Measurements from ENCODE around the gene RPS6KA3.

- TF ChIP-seq, protein P1, sequence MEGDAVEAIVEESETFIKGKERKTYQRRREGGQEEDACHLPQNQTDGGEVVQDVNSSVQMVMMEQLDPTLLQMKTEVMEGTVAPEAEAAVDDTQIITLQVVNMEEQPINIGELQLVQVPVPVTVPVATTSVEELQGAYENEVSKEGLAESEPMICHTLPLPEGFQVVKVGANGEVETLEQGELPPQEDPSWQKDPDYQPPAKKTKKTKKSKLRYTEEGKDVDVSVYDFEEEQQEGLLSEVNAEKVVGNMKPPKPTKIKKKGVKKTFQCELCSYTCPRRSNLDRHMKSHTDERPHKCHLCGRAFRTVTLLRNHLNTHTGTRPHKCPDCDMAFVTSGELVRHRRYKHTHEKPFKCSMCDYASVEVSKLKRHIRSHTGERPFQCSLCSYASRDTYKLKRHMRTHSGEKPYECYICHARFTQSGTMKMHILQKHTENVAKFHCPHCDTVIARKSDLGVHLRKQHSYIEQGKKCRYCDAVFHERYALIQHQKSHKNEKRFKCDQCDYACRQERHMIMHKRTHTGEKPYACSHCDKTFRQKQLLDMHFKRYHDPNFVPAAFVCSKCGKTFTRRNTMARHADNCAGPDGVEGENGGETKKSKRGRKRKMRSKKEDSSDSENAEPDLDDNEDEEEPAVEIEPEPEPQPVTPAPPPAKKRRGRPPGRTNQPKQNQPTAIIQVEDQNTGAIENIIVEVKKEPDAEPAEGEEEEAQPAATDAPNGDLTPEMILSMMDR (IDR thresholded peaks at IDR 0.05; ENCODE audit: poor library complexity), result no peak
- no peak for TF ChIP-seq EZH2 (IDR thresholded peaks at IDR 0.05; ENCODE audit: borderline replicate concordance)
These were observed 26.5 kb downstream of the RPS6KA3 start for GRCh38 chrX:20240201-20240600.
